ENCODE measurements around the gene SLC45A2.

SLC45A2 gene

GRCh38 chr5:33905381-33905780, 79.1 kb downstream of the SLC45A2 start:
- DNase-seq, result no peak

GRCh38 chr5:33903118-33903517, 81.4 kb downstream of the SLC45A2 start:
- no peak for DNase-seq

- DNase-seq, result no peak
Measured at GRCh38 chr5:33901156-33901555, 83.3 kb downstream of the SLC45A2 start.

Measured in stimulated activated CD4-positive, alpha-beta T cell treated with anti-CD3 and anti-CD28 coated beads, Interleukin-4, amount 100 ng/mL, for 4 hours (primary cell).